SU-DHL-6 (cell line): ENCODE results near the gene HTR4.
A peak's percentile ranks its signal among the peaks of the same experiment; 100 is the strongest.

Experiments used
- H2AFZ ChIP-seq: fragments of 200-600 bp; sonication (generic); 2 replicates; pipeline ENCODE4 v1.6.1; 2014; ENCODE audit warnings: low read depth, mild to moderate bottlenecking, moderate library complexity, mixed read lengths, antibody characterized with exemption, low read length; ENCODE audit not compliant: severe bottlenecking
- H3F3A ChIP-seq: fragments of 200-600 bp; shearing (Covaris generic); 2 replicates; pipeline ENCODE4 v1.6.0; 2016; ENCODE audit warnings: antibody characterized with exemption, mild to moderate bottlenecking; ENCODE audit not compliant: insufficient read depth
- H3K27ac ChIP-seq: fragments of 200-600 bp; sonication (generic); 2 replicates; pipeline ENCODE4 v1.5.1; 2016; ENCODE audit warnings: low read depth, mild to moderate bottlenecking, low read length, moderate library complexity, mixed read lengths
- H3K27me3 ChIP-seq: fragments of 200-600 bp; sonication (generic), shearing (Covaris generic); 2 replicates; pipeline ENCODE4 v1.6.0; 2014; ENCODE audit warnings: mild to moderate bottlenecking, low read length
- H3K36me3 ChIP-seq: fragments of 200-600 bp; sonication (generic); 2 replicates; pipeline ENCODE4 v1.6.1; 2014; ENCODE audit warnings: mild to moderate bottlenecking, low read length, mixed read lengths
- H3K4me2 ChIP-seq: fragments of 300-600, 200-600 bp; shearing (Covaris generic), sonication (generic); 2 replicates; pipeline ENCODE4 v1.6.0; 2014; ENCODE audit warnings: low read length, low read depth, mild to moderate bottlenecking; ENCODE audit not compliant: poor library complexity, severe bottlenecking
- H3K4me3 ChIP-seq: fragments of 200-600 bp; sonication (generic); 2 replicates; pipeline ENCODE4 v1.5.1; 2014; ENCODE audit warnings: antibody characterized with exemption, low read length, mild to moderate bottlenecking, mixed read lengths; ENCODE audit not compliant: insufficient read depth, poor library complexity, severe bottlenecking
- H3K79me2 ChIP-seq: fragments of 200-600 bp; sonication (generic); 2 replicates; pipeline ENCODE4 v1.6.1; 2014; ENCODE audit warnings: mild to moderate bottlenecking, low read length, moderate library complexity; ENCODE audit not compliant: insufficient read depth
- H3K9ac ChIP-seq: fragments of 200-600 bp; sonication (generic); 2 replicates; pipeline ENCODE4 v1.7.0; 2014; ENCODE audit warnings: mild to moderate bottlenecking, low read length
- H3K9me2 ChIP-seq: fragments of 200-600 bp; sonication (generic); replicated peaks from 2 replicates; pipeline ENCODE4 v1.6.1; 2014; ENCODE audit warnings: low read length; ENCODE audit not compliant: insufficient read depth
- H3K9me3 ChIP-seq: fragments of 200-600 bp; sonication (generic); 2 replicates; pipeline ENCODE4 v1.6.1; 2014; ENCODE audit warnings: low read length, mixed read lengths; ENCODE audit not compliant: insufficient read depth
- H4K20me1 ChIP-seq: fragments of 200-600 bp; sonication (generic); 2 replicates; pipeline ENCODE4 v1.6.1; 2014; ENCODE audit warnings: low read depth, mild to moderate bottlenecking, antibody characterized with exemption, low read length, moderate library complexity, mixed read lengths
- EZH2phosphoT487 ChIP-seq: fragments of 200-600 bp; sonication (generic), shearing (Covaris generic); conservative IDR thresholded peaks from 2 replicates; pipeline ENCODE4 v1.6.1; 2018; ENCODE audit warnings: mild to moderate bottlenecking, antibody characterized with exemption, low read length, moderate library complexity, mixed read lengths
- TF ChIP-seq, protein P1 (sequence below): fragments of 200-600 bp; sonication (generic); IDR thresholded peaks from one replicate; pipeline ENCODE4 v1.5.1; 2017; ENCODE audit warnings: antibody characterized with exemption, mild to moderate bottlenecking, low read length, moderate library complexity; ENCODE audit not compliant: insufficient read depth, poor library complexity, severe bottlenecking

HTR4 gene

DNA sequence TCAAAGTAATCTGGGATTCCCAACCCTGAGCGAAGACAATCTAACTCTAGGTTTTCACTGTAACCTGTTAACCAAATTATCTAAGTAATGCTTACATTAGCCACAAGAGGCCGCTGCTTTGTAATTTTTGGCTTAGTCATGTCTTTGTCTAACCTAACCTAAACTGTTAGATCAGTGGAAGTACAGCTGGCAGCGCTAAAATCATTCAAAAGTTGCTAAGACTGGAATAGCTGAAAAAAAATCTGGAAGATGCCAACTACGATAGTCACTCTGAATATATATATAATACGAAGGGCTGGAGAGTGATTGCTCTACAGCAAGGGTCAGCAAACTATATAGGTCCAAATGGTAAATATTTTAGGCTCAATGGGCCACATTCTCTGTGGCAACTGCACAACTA, 210.3 kb downstream of the HTR4 start:
- H3K4me2 ChIP-seq, result no peak overlapping the region
- no peak overlapping the region for H3K4me3 ChIP-seq
- no peak overlapping the region for H3K9ac ChIP-seq
- no peak overlapping the region for H2AFZ ChIP-seq
- H4K20me1 ChIP-seq, result no peaks in the 10 kb centered on the region
- no peaks in the 10 kb centered on the region for H3K9me3 ChIP-seq
- TF ChIP-seq EZH2phosphoT487, result no peak
- TF ChIP-seq, protein P1, sequence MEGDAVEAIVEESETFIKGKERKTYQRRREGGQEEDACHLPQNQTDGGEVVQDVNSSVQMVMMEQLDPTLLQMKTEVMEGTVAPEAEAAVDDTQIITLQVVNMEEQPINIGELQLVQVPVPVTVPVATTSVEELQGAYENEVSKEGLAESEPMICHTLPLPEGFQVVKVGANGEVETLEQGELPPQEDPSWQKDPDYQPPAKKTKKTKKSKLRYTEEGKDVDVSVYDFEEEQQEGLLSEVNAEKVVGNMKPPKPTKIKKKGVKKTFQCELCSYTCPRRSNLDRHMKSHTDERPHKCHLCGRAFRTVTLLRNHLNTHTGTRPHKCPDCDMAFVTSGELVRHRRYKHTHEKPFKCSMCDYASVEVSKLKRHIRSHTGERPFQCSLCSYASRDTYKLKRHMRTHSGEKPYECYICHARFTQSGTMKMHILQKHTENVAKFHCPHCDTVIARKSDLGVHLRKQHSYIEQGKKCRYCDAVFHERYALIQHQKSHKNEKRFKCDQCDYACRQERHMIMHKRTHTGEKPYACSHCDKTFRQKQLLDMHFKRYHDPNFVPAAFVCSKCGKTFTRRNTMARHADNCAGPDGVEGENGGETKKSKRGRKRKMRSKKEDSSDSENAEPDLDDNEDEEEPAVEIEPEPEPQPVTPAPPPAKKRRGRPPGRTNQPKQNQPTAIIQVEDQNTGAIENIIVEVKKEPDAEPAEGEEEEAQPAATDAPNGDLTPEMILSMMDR, result peak; percentile 42
- no peak overlapping the region for H3K27ac ChIP-seq
- no peaks in the 10 kb centered on the region for H3K27me3 ChIP-seq
- H3K79me2 ChIP-seq, result no peaks in the 10 kb centered on the region
- H3F3A ChIP-seq, result no peaks in the 10 kb centered on the region
- H3K9me2 ChIP-seq, result no peaks in the 10 kb centered on the region
- peaks cover 9% of the 10 kb centered on the region; the same call in 1 of the 2 replicates for H3K36me3 ChIP-seq

- Histone ChIP-seq H3K4me2 (no peak overlapping the region), H3K4me3 (no peak overlapping the region), H3K9me3 (no peaks in the 10 kb centered on the region), H3K9me2 (no peaks in the 10 kb centered on the region), H3K27me3 (no peaks in the 10 kb centered on the region), H3K79me2 (no peaks in the 10 kb centered on the region), H2AFZ (no peak overlapping the region), H4K20me1 (no peaks in the 10 kb centered on the region), H3F3A (no peaks in the 10 kb centered on the region), H3K27ac (no peak overlapping the region), H3K36me3 (peaks cover 10% of the 10 kb centered on the region; the same call in 1 of the 2 replicates), H3K9ac (no peak overlapping the region)
- TF ChIP-seq EZH2phosphoT487, result no peak
- TF ChIP-seq, protein P1, result no peak
These were observed 211.1 kb downstream of the HTR4 start for GRCh38 chr5:148443241-148443640.

DNA sequence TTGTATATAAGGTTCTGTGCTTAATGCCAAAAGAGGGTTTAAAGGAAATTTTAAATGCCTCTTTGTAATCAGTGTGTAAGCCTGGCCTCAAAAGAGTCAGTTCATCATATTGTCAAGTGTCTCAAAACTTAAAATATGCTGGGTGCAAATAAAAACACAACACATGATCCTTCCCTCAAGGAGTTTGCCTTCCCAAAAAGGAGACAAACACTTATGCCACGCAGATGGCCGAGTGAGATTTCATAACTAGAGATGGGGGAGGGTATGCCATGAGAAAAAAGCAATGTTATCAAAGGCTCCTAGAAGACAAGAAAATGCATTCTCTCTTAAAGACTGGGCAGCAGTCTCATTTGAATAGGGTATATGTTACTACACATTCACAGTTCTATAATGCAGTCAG, 215.4 kb downstream of the HTR4 start:
- H3K4me2 ChIP-seq, result no peak overlapping the region
- peaks cover 19% of the 10 kb centered on the region; the same call in 1 of the 2 replicates for H3K36me3 ChIP-seq
- no peaks in the 10 kb centered on the region for H4K20me1 ChIP-seq
- no peak overlapping the region for H3K9ac ChIP-seq
- TF ChIP-seq, protein P1, result no peak
- TF ChIP-seq EZH2phosphoT487, result no peak
- H3K79me2 ChIP-seq, result no peaks in the 10 kb centered on the region
- no peak overlapping the region for H2AFZ ChIP-seq
- H3K9me3 ChIP-seq, result no peaks in the 10 kb centered on the region
- no peak overlapping the region for H3K27ac ChIP-seq
- no peak overlapping the region for H3K4me3 ChIP-seq
- H3K9me2 ChIP-seq, result no peaks in the 10 kb centered on the region
- no peaks in the 10 kb centered on the region for H3K27me3 ChIP-seq
- H3F3A ChIP-seq, result no peaks in the 10 kb centered on the region

DNA sequence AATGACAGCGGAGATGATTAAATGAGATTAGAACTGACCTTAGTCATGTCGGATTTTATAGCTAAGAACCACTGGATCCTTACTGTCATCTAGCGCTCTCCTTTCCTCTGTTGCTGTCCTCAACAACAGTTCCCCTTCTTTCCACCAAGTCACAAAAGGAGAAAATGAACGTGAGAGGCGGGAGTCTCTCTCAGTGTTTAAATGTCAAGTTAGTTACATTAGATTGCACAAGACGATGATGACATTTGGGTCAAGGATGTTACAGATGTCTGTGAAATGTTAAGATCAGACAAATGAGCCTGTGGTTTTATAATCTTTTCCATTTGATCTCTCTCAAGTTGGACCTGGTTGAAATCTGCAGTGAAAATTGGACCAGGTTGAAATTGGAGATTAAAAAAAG, 217.1 kb downstream of the HTR4 start:
- H3K9me2 ChIP-seq, result no peaks in the 10 kb centered on the region
- no peak overlapping the region for H3K4me3 ChIP-seq
- H2AFZ ChIP-seq, result no peak overlapping the region
- H4K20me1 ChIP-seq, result no peaks in the 10 kb centered on the region
- no peaks in the 10 kb centered on the region for H3F3A ChIP-seq
- peaks cover 21% of the 10 kb centered on the region; the same call in 1 of the 2 replicates for H3K36me3 ChIP-seq
- no peak overlapping the region for H3K9ac ChIP-seq
- no peaks in the 10 kb centered on the region for H3K27me3 ChIP-seq
- TF ChIP-seq EZH2phosphoT487, result no peak
- TF ChIP-seq, protein P1, result no peak
- H3K27ac ChIP-seq, result no peak overlapping the region
- H3K4me2 ChIP-seq, result no peak overlapping the region
- no peaks in the 10 kb centered on the region for H3K79me2 ChIP-seq
- no peaks in the 10 kb centered on the region for H3K9me3 ChIP-seq
